ENCODE results near the gene IMP3. TPM values are rescaled to one million over a fixed set of nuclear protein-coding genes. Genes with fewer than 3 reads are reported as not detected.

Gene IMP3
- total and polyA plus RNA-seq, 2 donors from 2014 or later: 52.0 to 95.0 TPM

- Histone ChIP-seq H3K9me3 (ENCODE audit: control insufficient read depth in 2 of 3, insufficient read depth in 1 of 3, low read length in 3 of 3) (no peaks in the 10 kb centered on the region), H3K4me3 (ENCODE audit: low read length in 3 of 3) (peak overlapping the region in 2 of 3 donors; percentile 30 to 96), H3K4me1 (ENCODE audit: control insufficient read depth in 2 of 3, insufficient read depth in 2 of 3, low read depth in 1 of 3, low read length in 3 of 3) (peaks cover 0 to 53% (median 38%) of the 10 kb centered on the region in 3 donors), H3K36me3 (ENCODE audit: control insufficient read depth in 2 of 3, insufficient read depth in 3 of 3, low read length in 3 of 3) (peaks cover 0 to 6% (median 0%) of the 10 kb centered on the region in 3 donors), H3K27ac (ENCODE audit: low read depth in 2 of 2, low read length in 2 of 2) (no peak overlapping the region), H3K9ac (ENCODE audit: low read length in 3 of 3) (peak overlapping the region in 2 of 3 donors; percentile 15 to 38), H3K27me3 (ENCODE audit: control insufficient read depth, insufficient read depth, low read length) (no peaks in the 10 kb centered on the region)
- intact Hi-C loops (cut with DNase I): no loop called here
- no peak for TF ChIP-seq CTCF (IDR thresholded peaks at IDR 0.05; ENCODE audit: borderline replicate concordance, extremely low read depth, insufficient read depth)
- DNase-seq (peak in 2 of 5 donors; percentile 40 to 87), FAIRE-seq (no peak)
These were observed 11.1 kb upstream of the IMP3 start for GRCh38 chr15:75650908-75651809.

GRCh38 chr15:75649848-75650247, 9.8 kb upstream of the IMP3 start:
- DNase-seq (no peak), FAIRE-seq (no peak)
- Histone ChIP-seq H3K36me3 (ENCODE audit: control insufficient read depth in 2 of 3, insufficient read depth in 3 of 3, low read length in 3 of 3) (peaks cover 0 to 6% (median 0%) of the 10 kb centered on the region in 3 donors), H3K9me3 (ENCODE audit: control insufficient read depth in 2 of 3, insufficient read depth in 1 of 3, low read length in 3 of 3) (no peaks in the 10 kb centered on the region), H3K27me3 (ENCODE audit: control insufficient read depth, insufficient read depth, low read length) (no peaks in the 10 kb centered on the region), H3K4me3 (ENCODE audit: low read length in 3 of 3) (peak overlapping the region in 1 of 3 donors; percentile 96), H3K27ac (ENCODE audit: low read depth in 2 of 2, low read length in 2 of 2) (no peak overlapping the region), H3K4me1 (ENCODE audit: control insufficient read depth in 2 of 3, insufficient read depth in 2 of 3, low read depth in 1 of 3, low read length in 3 of 3) (peaks cover 0 to 53% (median 38%) of the 10 kb centered on the region in 3 donors), H3K9ac (ENCODE audit: low read length in 3 of 3) (peak overlapping the region in 1 of 3 donors; percentile 99)
- intact Hi-C loops (cut with DNase I): no loop called here
- no peak for TF ChIP-seq CTCF (IDR thresholded peaks at IDR 0.05; ENCODE audit: borderline replicate concordance, extremely low read depth, insufficient read depth)

- Histone ChIP-seq H3K36me3 (ENCODE audit: control insufficient read depth in 2 of 3, insufficient read depth in 3 of 3, low read length in 3 of 3) (peaks cover 0 to 6% (median 0%) of the 10 kb centered on the region in 3 donors), H3K9ac (ENCODE audit: low read length in 3 of 3) (peak overlapping the region; percentile 4 to 99 (median 49)), H3K4me3 (ENCODE audit: low read length in 3 of 3) (peak overlapping the region; percentile 84 to 96 (median 93)), H3K27me3 (ENCODE audit: control insufficient read depth, insufficient read depth, low read length) (no peaks in the 10 kb centered on the region), H3K27ac (ENCODE audit: low read depth in 2 of 2, low read length in 2 of 2) (peak overlapping the region; percentile 96), H3K4me1 (ENCODE audit: control insufficient read depth in 2 of 3, insufficient read depth in 2 of 3, low read depth in 1 of 3, low read length in 3 of 3) (peaks cover 0 to 53% (median 38%) of the 10 kb centered on the region in 3 donors), H3K9me3 (ENCODE audit: control insufficient read depth in 2 of 3, insufficient read depth in 1 of 3, low read length in 3 of 3) (no peaks in the 10 kb centered on the region)
- DNase-seq (peak in 1 of 5 donors; percentile 46), FAIRE-seq (no peak)
- no peak for TF ChIP-seq CTCF (IDR thresholded peaks at IDR 0.05; ENCODE audit: borderline replicate concordance, extremely low read depth, insufficient read depth)
- intact Hi-C loops (cut with DNase I): no loop called here
These were observed 9.2 kb upstream of the IMP3 start for GRCh38 chr15:75649045-75649761.
